Breast epithelium (tissue), 3 donors: ENCODE data around the gene PNMT.

Source experiments
- CTCF ChIP-seq, 3 donors: fragments of 450-650 bp; IDR thresholded peaks; one replicate each; pipeline ENCODE4 v1.5.1; 2016 to 2017; ENCODE audit warnings: antibody characterized with exemption in 3 of 3, mild to moderate bottlenecking in 3 of 3, moderate library complexity in 3 of 3
- POLR2AphosphoS5 ChIP-seq, 3 donors: sonication (generic); formaldehyde crosslinking; IDR thresholded peaks; one replicate each; pipeline ENCODE4 v1.6.1; 2017; ENCODE audit warnings: antibody characterized with exemption in 3 of 3

GRCh38 chr17:39670746-39671145 is 2.5 kb downstream of the PNMT start:
- TF ChIP-seq CTCF (IDR thresholded peaks at IDR 0.05) (no peak), POLR2AphosphoS5 (IDR thresholded peaks at IDR 0.05) (no peak)
